ENCODE data around the gene MUC4. TPM values are rescaled to one million over a fixed set of nuclear protein-coding genes. Genes with fewer than 3 reads are reported as not detected.

The MUC4 gene
- total RNA-seq, 2 donors from 2014 or later: 0.35 to 2.3 TPM

- Mint-ChIP-seq H3K27ac (no peak overlapping the region), H3K4me3 (no peak overlapping the region), H3K9me3 (peaks cover 2% of the 10 kb centered on the region), H3K4me1 (peaks cover 3% of the 10 kb centered on the region), H3K36me3 (ENCODE audit: low read depth) (peaks cover 5% of the 10 kb centered on the region), H3K27me3 (ENCODE audit: insufficient read depth) (peaks cover 7% of the 10 kb centered on the region)
- no peak overlapping the region for H3K9ac ChIP-seq (ENCODE audit: extremely low read depth, low read length, poor library complexity, severe bottlenecking)
- no peak for DNase-seq
- H3K9me3 ChIP-seq (ENCODE audit: control insufficient read depth, low read length): no peaks in the 10 kb centered on the region
- TF ChIP-seq, protein P1, sequence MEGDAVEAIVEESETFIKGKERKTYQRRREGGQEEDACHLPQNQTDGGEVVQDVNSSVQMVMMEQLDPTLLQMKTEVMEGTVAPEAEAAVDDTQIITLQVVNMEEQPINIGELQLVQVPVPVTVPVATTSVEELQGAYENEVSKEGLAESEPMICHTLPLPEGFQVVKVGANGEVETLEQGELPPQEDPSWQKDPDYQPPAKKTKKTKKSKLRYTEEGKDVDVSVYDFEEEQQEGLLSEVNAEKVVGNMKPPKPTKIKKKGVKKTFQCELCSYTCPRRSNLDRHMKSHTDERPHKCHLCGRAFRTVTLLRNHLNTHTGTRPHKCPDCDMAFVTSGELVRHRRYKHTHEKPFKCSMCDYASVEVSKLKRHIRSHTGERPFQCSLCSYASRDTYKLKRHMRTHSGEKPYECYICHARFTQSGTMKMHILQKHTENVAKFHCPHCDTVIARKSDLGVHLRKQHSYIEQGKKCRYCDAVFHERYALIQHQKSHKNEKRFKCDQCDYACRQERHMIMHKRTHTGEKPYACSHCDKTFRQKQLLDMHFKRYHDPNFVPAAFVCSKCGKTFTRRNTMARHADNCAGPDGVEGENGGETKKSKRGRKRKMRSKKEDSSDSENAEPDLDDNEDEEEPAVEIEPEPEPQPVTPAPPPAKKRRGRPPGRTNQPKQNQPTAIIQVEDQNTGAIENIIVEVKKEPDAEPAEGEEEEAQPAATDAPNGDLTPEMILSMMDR (conservative IDR thresholded peaks at IDR 0.05): no peak
- H3K36me3 ChIP-seq (ENCODE audit: control insufficient read depth, insufficient read depth, low read length): no peaks in the 10 kb centered on the region
- no peak overlapping the region for H3K27ac ChIP-seq (ENCODE audit: low read depth, low read length)
- 94 to 98% methylated on average over 20 of the region's 20 CpGs for WGBS, 2 experiments (ENCODE audit: insufficient coverage in 1 of 2, insufficient read length in 1 of 2)
- H3K4me3 ChIP-seq (ENCODE audit: low read length): no peak overlapping the region
- H3K4me1 ChIP-seq (ENCODE audit: control insufficient read depth, insufficient read depth, low read length): no peaks in the 10 kb centered on the region
- H3K27me3 ChIP-seq (ENCODE audit: control insufficient read depth, insufficient read depth, low read length, poor library complexity, severe bottlenecking): no peaks in the 10 kb centered on the region
These were observed 41.3 kb upstream of the MUC4 start for GRCh38 chr3:195853036-195853435.

GRCh38 chr3:195850857-195851543 lies 39.3 kb upstream of the MUC4 start:
- H3K9me3 ChIP-seq (ENCODE audit: control insufficient read depth, low read length): no peaks in the 10 kb centered on the region
- H3K36me3 Mint-ChIP-seq (ENCODE audit: low read depth): peaks cover 5% of the 10 kb centered on the region
- TF ChIP-seq, protein P1 (conservative IDR thresholded peaks at IDR 0.05): peak; percentile 100
- DNase-seq: peak; percentile 97
- H3K27me3 Mint-ChIP-seq (ENCODE audit: insufficient read depth): peaks cover 7% of the 10 kb centered on the region
- H3K9me3 Mint-ChIP-seq: peaks cover 2% of the 10 kb centered on the region
- H3K36me3 ChIP-seq (ENCODE audit: control insufficient read depth, insufficient read depth, low read length): no peaks in the 10 kb centered on the region
- H3K27ac Mint-ChIP-seq: no peak overlapping the region
- no peak overlapping the region for H3K9ac ChIP-seq (ENCODE audit: extremely low read depth, low read length, poor library complexity, severe bottlenecking)
- no peak overlapping the region for H3K27ac ChIP-seq (ENCODE audit: low read depth, low read length)
- no peak overlapping the region for H3K4me3 Mint-ChIP-seq
- H3K4me3 ChIP-seq (ENCODE audit: low read length): no peak overlapping the region
- no peaks in the 10 kb centered on the region for H3K27me3 ChIP-seq (ENCODE audit: control insufficient read depth, insufficient read depth, low read length, poor library complexity, severe bottlenecking)
- H3K4me1 ChIP-seq (ENCODE audit: control insufficient read depth, insufficient read depth, low read length): no peaks in the 10 kb centered on the region
- WGBS, 2 experiments (ENCODE audit: insufficient coverage in 1 of 2, insufficient read length in 1 of 2): 55 to 59% methylated on average over 31 of the region's 31 CpGs
- H3K4me1 Mint-ChIP-seq: peaks cover 3% of the 10 kb centered on the region

DNA sequence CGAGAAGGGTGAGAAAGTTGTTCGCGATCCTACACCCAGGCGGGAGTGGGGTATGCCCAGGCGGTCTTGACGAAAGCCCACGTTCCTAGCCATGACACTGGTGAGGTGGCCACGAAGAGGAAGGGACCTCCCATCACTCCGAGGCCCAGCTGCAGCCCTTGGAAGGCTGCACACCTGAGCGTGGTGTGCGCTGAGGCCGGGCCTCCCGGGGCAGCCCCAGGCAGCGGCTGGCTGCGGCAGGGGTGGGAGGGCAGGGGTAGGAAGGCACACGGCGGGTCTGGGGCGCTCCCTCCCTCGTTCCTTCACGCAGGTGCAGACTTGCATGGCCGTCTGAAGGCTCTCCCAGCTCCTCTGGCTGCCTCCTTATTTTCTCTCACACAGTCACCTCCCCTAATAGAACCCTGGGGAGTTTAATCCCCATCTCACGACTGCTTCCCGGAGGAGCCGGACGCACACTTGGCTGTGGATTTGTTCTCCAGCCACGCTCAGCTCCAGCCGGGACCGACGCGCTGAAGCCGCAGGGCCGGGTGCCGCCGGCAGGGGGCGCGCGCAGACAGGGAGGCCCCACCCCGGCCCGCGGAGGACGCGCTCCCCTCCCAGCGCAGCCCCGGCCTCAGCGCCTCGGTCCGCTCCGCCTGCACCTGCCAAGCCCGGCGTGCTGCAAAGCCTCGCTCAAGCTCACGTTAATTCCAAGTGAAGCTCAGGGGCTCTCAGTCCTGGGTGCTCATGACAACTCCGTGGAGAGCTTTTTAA lies 37.8 kb upstream of the MUC4 start:
- Histone ChIP-seq H3K9ac (ENCODE audit: extremely low read depth, low read length, poor library complexity, severe bottlenecking) (no peak overlapping the region), H3K9me3 (ENCODE audit: control insufficient read depth, low read length) (no peaks in the 10 kb centered on the region), H3K27me3 (ENCODE audit: control insufficient read depth, insufficient read depth, low read length, poor library complexity, severe bottlenecking) (no peaks in the 10 kb centered on the region), H3K4me3 (ENCODE audit: low read length) (no peak overlapping the region), H3K36me3 (ENCODE audit: control insufficient read depth, insufficient read depth, low read length) (no peaks in the 10 kb centered on the region), H3K27ac (ENCODE audit: low read depth, low read length) (no peak overlapping the region), H3K4me1 (ENCODE audit: control insufficient read depth, insufficient read depth, low read length) (no peaks in the 10 kb centered on the region)
- Mint-ChIP-seq H3K27ac (no peak overlapping the region), H3K4me1 (peaks cover 3% of the 10 kb centered on the region), H3K9me3 (peaks cover 2% of the 10 kb centered on the region), H3K36me3 (ENCODE audit: low read depth) (peaks cover 5% of the 10 kb centered on the region), H3K4me3 (no peak overlapping the region), H3K27me3 (ENCODE audit: insufficient read depth) (peaks cover 7% of the 10 kb centered on the region)
- WGBS, 2 experiments (ENCODE audit: insufficient coverage in 1 of 2, insufficient read length in 1 of 2): 93% methylated on average over 34 to 53 of the region's 53 CpGs
- TF ChIP-seq, protein P1 (conservative IDR thresholded peaks at IDR 0.05): peak; percentile 36
- no peak for DNase-seq
